OCI-M1 (cell line): ENCODE data around the gene LHFPL4.

Source experiments
- DNase-seq: peaks from one replicate; lab custom pipeline; 2025; lab: John Stamatoyannopoulos, UW

LHFPL4 gene

DNA sequence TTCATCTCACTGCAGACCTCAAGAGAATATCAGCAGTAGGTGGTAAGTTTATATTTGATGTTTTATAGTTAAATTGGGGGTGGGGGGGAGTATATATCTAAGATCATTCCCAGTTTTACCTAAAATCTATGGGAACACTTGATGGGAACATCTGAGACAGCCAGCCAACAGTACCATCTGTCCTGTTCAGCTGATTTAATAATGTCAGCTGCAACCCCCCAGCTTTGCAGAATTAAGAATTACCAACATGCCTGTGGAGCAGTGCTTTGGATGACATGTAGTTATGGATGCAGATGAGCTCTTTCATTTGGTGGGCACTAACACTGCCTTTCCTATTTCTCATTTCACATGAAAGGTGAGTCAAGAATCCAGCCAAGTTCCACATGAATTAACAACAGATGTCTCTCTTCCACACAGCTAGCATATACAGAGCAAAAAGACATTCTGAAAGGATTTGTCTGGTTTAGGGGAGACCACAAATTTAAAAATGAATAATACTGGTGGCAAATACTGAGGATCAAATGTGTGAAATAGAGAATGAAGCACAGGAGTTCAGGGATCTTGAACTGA lies 80.0 kb downstream of the LHFPL4 start:
- DNase-seq, result no peak

- no peak for DNase-seq
Observed at GRCh38 chr3:9469986-9470385, 83.6 kb downstream of the LHFPL4 start.

DNA sequence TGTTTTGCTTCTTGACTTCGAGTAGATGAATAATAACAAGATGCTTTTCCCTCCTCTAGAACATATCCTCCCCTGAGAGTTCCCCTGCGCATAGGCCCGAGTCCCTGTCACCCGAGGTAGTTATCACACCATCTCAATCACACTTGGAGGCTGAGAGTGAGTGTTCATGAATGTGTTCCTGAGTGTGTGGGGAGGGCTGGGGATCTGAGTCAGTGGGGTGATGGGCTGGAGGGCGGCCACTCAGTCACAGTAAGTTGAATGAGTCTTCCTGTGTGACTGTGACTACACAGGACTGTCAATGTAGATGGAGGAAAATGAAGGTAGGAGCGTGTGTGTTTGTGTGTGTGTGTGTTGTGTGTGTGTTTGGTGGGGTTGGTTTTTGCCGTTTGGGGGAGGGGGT lies 85.2 kb downstream of the LHFPL4 start:
- no peak for DNase-seq

GRCh38 chr3:9467451-9467850 lies 86.2 kb downstream of the LHFPL4 start:
- DNase-seq, result no peak

DNA sequence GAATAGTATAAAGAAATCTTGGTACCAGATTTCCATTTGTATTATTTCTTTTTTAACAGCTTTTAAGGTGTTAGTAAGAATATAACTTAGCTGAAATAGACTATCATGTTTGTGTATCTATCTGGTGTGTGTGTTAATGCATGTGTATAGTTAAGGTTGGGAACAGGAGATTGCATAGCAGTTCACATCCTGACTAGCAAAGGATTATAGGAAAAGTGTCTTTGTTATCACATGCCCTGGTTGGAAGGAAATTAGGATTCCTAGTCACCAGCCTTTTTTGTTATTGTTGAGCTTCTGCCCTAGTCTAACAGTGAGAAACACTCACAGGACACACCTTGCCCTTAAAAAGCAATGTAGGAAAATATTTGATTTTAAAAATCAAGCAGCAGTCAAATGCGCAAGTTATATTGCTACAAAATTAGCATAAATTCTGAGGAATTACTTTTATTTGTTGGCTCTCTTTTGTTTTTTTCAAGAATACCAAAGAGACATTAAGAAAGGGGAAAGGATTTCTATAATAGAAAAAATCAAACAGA lies 98.0 kb downstream of the LHFPL4 start:
- no peak for DNase-seq

DNA sequence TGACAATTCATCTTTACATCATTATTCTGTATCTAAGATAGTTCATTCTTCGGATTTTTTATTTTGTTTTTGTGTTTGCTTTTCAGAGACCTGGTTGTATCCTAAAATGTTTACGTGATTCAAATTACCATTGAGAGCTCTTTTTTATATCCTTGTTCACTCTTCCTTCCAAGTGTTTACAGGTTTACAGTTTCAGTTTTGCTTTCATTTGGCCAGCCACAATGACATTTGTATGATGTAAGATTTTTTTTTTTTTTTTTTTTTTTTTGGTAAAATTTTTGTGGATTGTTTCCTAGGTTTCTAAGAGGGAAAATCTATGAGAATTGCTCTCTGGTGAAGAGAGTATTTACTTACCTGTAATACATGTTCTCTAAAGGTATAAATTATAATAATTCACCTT lies 101.2 kb downstream of the LHFPL4 start:
- DNase-seq, result peak; percentile 86

- peak; percentile 62 for DNase-seq
Observed at GRCh38 chr3:9450991-9451390, 102.6 kb downstream of the LHFPL4 start.

- DNase-seq, result peak; percentile 54
Observed at GRCh38 chr3:9450126-9450525, 103.5 kb downstream of the LHFPL4 start.

- DNase-seq, result peak; percentile 24
Observed at GRCh38 chr3:9448643-9449042, 105.0 kb downstream of the LHFPL4 start.
